Measurements from ENCODE around the gene SKIDA1.

GRCh38 chr10:21552638-21553037, 27.2 kb upstream of the SKIDA1 start:
- TF ChIP-seq CTCF (IDR thresholded peaks at IDR 0.05; ENCODE audit: insufficient read depth, low read depth, low read length) (no peak), EZH2 (IDR thresholded peaks at IDR 0.05; ENCODE audit: insufficient read depth, low read length) (no peak)

All from astrocyte (in vitro differentiated cells and primary cell).